ENCODE results near the gene TMED10. TPM values are rescaled to one million over a fixed set of nuclear protein-coding genes. Genes with fewer than 3 reads are reported as not detected.

Gene TMED10
- total RNA-seq, 2 donors from 2014 or later: 187 to 235 TPM

DNA sequence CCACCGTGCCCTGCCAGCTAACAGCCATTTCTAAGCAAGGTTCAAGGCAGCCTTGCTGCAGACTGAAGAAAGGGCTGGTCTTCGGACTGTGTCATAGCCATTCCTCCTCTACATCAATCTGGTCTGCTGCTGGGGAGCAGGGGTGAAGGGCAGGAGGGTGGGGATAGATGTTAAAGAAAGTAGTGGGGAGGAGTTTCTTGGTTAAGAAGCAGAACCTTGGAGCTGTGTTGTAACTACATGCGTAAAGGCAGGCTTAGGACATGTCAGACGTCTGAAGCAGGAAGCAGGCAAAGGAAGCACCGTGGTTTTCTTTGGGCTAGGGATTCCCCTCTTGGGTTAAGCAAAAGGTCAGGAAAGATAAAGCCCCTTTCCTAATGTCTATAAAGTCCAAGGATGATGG, 31.5 kb downstream of the TMED10 start:
- H3K4me3 Mint-ChIP-seq: no peak overlapping the region
- no peaks in the 10 kb centered on the region for H3K9me3 Mint-ChIP-seq
- H3K27ac Mint-ChIP-seq: no peak overlapping the region
- ATAC-seq (replicated peaks in 1 of 2): peak in 1 of 2 donors; percentile 32
- H3K4me1 Mint-ChIP-seq (ENCODE audit: low read depth): peaks cover 54% of the 10 kb centered on the region
- DNase-seq: no peak
- H3K27me3 Mint-ChIP-seq (ENCODE audit: low read depth): no peaks in the 10 kb centered on the region
- H3K36me3 Mint-ChIP-seq (ENCODE audit: insufficient read depth in 2 of 2): peaks cover 3 to 17% of the 10 kb centered on the region in 2 donors

DNA sequence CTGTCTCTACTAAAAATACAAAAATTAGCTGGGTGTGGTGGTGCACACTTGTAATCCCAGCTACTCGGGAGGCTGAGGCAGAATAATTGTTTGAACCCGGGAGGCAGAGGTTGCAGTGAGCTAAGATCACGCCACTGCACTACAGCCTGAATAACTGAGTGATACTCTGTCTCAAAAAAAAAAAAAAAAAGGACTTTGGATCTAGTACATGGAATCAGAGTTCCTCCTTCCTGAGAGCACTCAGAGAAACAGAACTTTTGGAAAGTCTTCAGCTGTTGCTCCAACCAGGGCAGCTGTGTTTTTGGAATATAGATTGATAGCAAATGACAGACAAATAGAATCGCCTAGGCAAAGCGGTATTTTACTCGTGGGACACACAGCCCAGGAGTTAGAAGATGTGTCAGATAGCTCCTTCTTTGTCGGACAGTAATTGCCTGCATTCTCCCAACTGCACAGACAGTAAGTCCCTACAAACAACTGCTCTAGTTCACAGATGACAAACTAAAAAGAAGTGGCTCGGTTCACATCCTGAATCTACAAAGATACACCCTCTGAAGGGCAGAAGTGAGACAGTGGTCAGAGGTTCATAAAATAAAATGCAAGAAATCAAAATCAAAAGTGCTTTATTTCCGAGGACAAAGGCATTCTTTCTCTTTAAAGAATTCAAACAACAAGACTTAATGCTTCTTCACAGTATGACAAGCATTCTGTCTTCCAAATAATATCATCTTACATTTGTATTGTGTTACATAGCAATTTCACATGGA, 32.5 kb downstream of the TMED10 start:
- ATAC-seq (replicated peaks in 1 of 2) (no peak), DNase-seq (no peak)
- Mint-ChIP-seq H3K4me3 (no peak overlapping the region), H3K9me3 (no peaks in the 10 kb centered on the region), H3K36me3 (ENCODE audit: insufficient read depth in 2 of 2) (peaks cover 3 to 16% of the 10 kb centered on the region in 2 donors), H3K4me1 (ENCODE audit: low read depth) (peaks cover 62% of the 10 kb centered on the region), H3K27ac (peak overlapping the region; percentile 58), H3K27me3 (ENCODE audit: low read depth) (no peaks in the 10 kb centered on the region)

DNA sequence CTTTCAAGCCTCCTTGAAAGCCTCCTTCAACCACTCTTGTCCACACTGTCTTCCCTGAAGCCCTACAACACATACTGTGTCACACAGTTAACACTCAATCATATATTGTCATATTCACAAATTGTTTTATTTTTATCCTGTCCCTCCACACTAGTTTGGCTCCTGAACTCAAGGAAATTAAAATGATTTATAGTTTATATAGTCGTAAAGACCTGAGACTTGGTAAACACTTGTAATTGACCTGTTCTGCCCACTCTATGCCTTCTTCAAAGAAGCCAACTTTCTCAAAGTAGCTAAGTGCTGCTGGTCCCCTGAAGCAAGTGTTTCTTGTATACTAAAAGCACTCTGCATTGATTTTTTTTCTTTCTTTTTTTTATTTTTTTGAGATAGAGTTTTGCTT, 33.9 kb downstream of the TMED10 start:
- Mint-ChIP-seq H3K9me3 (no peaks in the 10 kb centered on the region), H3K27me3 (ENCODE audit: low read depth) (no peaks in the 10 kb centered on the region), H3K4me3 (no peak overlapping the region), H3K27ac (peak overlapping the region; percentile 1), H3K4me1 (ENCODE audit: low read depth) (peaks cover 61% of the 10 kb centered on the region), H3K36me3 (ENCODE audit: insufficient read depth in 2 of 2) (peaks cover 3 to 19% of the 10 kb centered on the region in 2 donors)
- DNase-seq (no peak), ATAC-seq (replicated peaks in 1 of 2) (no peak)

DNA sequence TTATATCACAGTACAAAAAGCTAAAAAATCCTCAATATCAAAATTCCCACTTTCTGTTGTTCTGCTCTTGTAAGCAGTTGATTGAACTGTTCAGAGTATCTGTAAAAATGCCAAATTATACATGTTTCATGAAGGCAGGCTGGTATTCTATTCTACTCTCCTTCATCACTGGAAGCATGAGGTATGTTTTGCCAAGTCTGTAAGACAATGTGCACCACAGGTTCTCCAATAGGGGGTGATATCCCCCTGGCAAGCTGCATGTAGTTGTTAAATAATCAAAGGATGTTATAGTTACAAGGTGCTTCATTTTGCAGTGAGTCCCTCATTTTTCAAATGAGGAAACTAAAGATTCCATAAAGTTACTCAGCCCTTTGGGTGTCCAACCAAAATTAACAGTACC, 34.4 kb downstream of the TMED10 start:
- DNase-seq (peak in 1 of 2 donors; percentile 18), ATAC-seq (replicated peaks in 1 of 2) (peak; percentile 47 to 52)
- Mint-ChIP-seq H3K27ac (peak overlapping the region; percentile 59), H3K9me3 (no peaks in the 10 kb centered on the region), H3K4me1 (ENCODE audit: low read depth) (peaks cover 61% of the 10 kb centered on the region), H3K36me3 (ENCODE audit: insufficient read depth in 2 of 2) (peaks cover 3 to 19% of the 10 kb centered on the region in 2 donors), H3K4me3 (no peak overlapping the region), H3K27me3 (ENCODE audit: low read depth) (no peaks in the 10 kb centered on the region)

DNA sequence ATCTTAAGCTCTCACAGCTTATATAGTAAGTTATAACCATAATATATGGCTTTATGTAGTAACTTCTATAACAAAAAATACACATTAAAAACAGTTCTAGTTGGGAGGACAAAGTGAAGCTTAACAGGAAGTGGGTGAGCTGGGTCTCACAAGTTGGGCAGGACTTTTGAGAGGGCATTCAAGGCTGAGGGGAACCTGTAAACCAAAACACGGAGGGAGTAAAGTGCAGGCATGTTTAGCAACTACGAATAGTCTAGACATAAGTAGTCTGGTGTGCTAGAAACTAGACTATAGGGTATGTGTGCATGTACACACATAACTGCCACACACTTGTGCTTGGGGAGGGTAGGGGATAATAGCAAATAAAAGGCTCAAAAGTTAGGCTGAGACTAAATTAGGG, 35.4 kb downstream of the TMED10 start:
- Mint-ChIP-seq H3K27ac (peak overlapping the region; percentile 24), H3K4me3 (no peak overlapping the region), H3K27me3 (ENCODE audit: low read depth) (no peaks in the 10 kb centered on the region), H3K4me1 (ENCODE audit: low read depth) (peaks cover 52% of the 10 kb centered on the region), H3K9me3 (no peaks in the 10 kb centered on the region), H3K36me3 (ENCODE audit: insufficient read depth in 2 of 2) (peaks cover 1 to 10% of the 10 kb centered on the region in 2 donors)
- ATAC-seq (replicated peaks in 1 of 2): no peak
- no peak for DNase-seq

DNA sequence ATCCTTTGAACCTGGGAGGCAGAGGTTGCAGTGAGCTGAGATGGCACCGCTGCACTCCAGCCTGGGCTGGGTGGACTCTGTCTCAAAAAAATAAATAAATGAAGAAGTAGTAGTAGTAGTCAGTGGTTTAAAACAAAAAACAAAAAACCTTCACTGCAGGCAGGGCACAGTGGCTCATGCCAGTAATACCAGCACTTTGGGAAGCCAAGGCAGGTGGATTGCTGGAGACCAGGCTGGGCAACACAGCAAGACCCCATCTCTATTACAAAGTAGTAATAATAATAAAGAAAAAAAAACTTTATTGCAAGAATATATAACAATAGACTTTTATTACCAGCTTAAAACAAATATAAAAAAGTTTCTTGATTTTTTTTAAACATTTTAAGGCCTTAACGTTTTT, 35.8 kb downstream of the TMED10 start:
- ATAC-seq (replicated peaks in 1 of 2) (no peak), DNase-seq (no peak)
- Mint-ChIP-seq H3K36me3 (ENCODE audit: insufficient read depth in 2 of 2) (peaks cover under 1 to 11% of the 10 kb centered on the region in 2 donors), H3K27me3 (ENCODE audit: low read depth) (no peaks in the 10 kb centered on the region), H3K27ac (no peak overlapping the region), H3K9me3 (no peaks in the 10 kb centered on the region), H3K4me1 (ENCODE audit: low read depth) (peaks cover 50% of the 10 kb centered on the region), H3K4me3 (no peak overlapping the region)

DNA sequence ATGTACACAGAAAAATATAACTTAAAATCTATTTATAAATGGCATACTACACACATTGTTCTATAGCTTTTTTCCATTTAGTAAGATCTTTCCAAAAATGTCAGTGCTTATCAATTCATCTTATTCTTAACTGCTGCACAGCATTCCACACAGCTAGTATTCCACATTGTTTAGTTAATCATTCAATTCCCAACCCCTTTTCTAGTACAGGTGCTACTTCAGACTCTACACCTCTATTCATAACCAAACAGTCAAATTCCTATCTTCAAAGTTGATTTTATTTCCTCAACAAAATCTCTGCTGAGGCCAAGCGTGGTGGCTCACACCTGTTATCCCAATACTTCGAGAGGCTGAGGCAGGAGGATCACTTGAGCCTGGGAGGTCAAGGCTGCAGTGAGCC, 37.2 kb downstream of the TMED10 start:
- Mint-ChIP-seq H3K27ac (peak overlapping the region; percentile 7), H3K27me3 (ENCODE audit: low read depth) (no peaks in the 10 kb centered on the region), H3K36me3 (ENCODE audit: insufficient read depth in 2 of 2) (peaks cover 5 to 16% of the 10 kb centered on the region in 2 donors), H3K4me1 (ENCODE audit: low read depth) (peaks cover 37% of the 10 kb centered on the region), H3K9me3 (no peaks in the 10 kb centered on the region), H3K4me3 (peak overlapping the region in 1 of 2 donors; percentile 7)
- no peak for ATAC-seq (replicated peaks in 1 of 2)
- no peak for DNase-seq

DNA sequence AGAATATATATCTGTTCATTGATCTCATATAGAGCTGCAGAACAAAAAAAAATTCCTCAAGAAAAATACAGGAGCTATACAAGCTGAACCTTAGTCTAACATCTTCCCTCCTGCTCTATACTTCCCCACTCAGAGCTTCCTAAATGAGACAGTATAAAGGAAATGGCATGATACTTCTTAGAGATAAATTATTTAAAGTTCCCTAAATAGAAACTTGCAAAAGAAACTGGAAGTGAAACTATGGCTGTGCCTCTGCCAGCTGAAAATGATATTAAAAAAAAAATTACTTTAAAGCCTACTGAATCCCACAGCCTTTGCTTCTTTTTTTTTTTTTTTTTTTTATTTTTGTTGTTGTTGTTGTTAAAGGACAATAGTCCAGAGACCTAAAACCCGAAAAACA, 37.9 kb downstream of the TMED10 start:
- peaks cover 10 to 21% of the 10 kb centered on the region in 2 donors for H3K36me3 Mint-ChIP-seq (ENCODE audit: insufficient read depth in 2 of 2)
- H3K4me1 Mint-ChIP-seq (ENCODE audit: low read depth): peaks cover 33% of the 10 kb centered on the region
- no peak for ATAC-seq (replicated peaks in 1 of 2)
- no peaks in the 10 kb centered on the region for H3K27me3 Mint-ChIP-seq (ENCODE audit: low read depth)
- peaks cover 0 to 1% of the 10 kb centered on the region in 2 donors for H3K9me3 Mint-ChIP-seq
- no peak for DNase-seq
- H3K27ac Mint-ChIP-seq: peak overlapping the region; percentile 78
- peak overlapping the region in 1 of 2 donors; percentile 46 for H3K4me3 Mint-ChIP-seq

DNA sequence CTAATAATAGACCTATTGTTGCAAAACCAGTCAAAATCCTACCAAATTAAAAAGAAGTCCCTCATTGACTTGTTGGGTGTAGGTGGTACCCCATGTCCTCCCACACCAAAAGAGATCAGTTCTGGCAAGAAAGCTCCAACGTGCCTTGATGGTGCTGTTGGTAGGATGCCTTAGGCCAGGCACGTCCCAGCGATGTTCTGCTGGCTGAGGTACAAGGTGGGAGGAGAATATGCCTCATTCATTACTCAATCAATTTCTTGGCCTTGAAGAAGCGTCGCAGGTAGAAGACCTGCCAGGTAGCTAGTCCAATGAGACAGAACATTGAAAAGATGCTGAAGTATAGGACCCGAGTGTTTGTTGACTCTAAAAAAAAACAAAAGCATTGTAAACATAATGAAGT, 41.8 kb downstream of the TMED10 start:
- Mint-ChIP-seq H3K9me3 (peaks cover 0 to 1% of the 10 kb centered on the region in 2 donors), H3K27me3 (ENCODE audit: low read depth) (no peaks in the 10 kb centered on the region), H3K36me3 (ENCODE audit: insufficient read depth in 2 of 2) (peaks cover 16 to 21% of the 10 kb centered on the region in 2 donors), H3K4me3 (no peak overlapping the region), H3K4me1 (ENCODE audit: low read depth) (peaks cover 23% of the 10 kb centered on the region), H3K27ac (no peak overlapping the region)
- DNase-seq: no peak
- ATAC-seq (replicated peaks in 1 of 2): no peak

DNA sequence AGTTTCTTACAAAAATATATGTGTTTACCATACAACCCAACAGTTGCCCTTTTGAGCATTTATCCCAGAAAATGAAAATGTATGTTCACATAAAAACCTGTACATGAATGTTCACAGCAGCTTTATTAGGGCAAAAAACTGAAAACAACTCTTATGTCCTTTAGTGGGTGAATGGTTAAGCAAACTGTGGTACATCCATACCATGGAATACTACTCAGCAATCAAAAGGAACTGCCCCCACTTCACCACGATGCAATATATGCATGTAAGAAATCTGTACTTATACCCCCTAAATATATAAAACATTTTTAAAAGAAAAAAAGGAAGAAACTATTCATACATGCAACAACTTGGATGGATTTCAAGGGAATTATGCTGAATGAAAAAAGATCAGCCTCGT, 42.8 kb downstream of the TMED10 start:
- ATAC-seq (replicated peaks in 1 of 2): no peak

DNA sequence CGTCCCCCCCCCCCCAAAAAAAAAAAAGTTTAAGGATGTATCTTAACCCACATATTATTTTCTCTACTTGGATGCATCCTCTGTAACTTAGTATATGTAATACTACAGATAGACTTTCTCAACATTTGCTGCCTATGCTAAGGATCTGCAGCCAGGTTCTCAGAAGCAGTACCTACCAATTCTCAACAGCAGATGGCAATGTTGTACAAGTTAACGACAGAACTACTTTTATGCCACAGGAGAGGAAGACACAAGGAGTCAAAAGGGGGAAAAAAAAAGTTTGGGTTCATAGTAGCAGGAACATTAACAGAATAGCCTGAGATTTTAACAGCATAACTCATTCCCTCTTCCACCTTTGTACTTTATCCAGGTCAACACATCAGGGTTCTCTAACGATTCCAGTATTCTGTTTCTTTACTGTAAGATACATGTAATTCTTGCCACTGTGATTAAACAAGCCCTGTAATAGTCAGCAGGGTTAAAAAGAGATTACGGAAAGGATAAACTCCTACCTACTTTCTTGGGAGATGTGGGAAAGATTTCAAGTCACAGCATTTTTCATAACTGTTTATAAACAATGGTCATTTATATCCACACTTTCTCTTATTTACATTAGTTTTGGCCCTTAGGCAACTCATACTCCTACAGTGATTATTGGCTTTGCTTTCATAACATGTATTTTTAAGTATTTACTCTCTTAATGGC, 43.9 kb downstream of the TMED10 start:
- Mint-ChIP-seq H3K4me3 (no peak overlapping the region), H3K27me3 (ENCODE audit: low read depth) (no peaks in the 10 kb centered on the region), H3K36me3 (ENCODE audit: insufficient read depth in 2 of 2) (peaks cover 18 to 19% of the 10 kb centered on the region in 2 donors), H3K27ac (peak overlapping the region; percentile 54), H3K4me1 (ENCODE audit: low read depth) (peaks cover 19% of the 10 kb centered on the region), H3K9me3 (peaks cover 0 to 1% of the 10 kb centered on the region in 2 donors)
- DNase-seq: peak; percentile 48 to 67
- peak; percentile 75 to 81 for ATAC-seq (replicated peaks in 1 of 2)

More for the DNA sequence above, 42.8 kb downstream of the TMED10 start:
- Mint-ChIP-seq H3K4me1 (ENCODE audit: low read depth) (peaks cover 15% of the 10 kb centered on the region), H3K4me3 (no peak overlapping the region), H3K27ac (no peak overlapping the region), H3K9me3 (peaks cover 0 to 1% of the 10 kb centered on the region in 2 donors), H3K36me3 (ENCODE audit: insufficient read depth in 2 of 2) (peaks cover 16 to 21% of the 10 kb centered on the region in 2 donors), H3K27me3 (ENCODE audit: low read depth) (no peaks in the 10 kb centered on the region)
- no peak for DNase-seq

DNA sequence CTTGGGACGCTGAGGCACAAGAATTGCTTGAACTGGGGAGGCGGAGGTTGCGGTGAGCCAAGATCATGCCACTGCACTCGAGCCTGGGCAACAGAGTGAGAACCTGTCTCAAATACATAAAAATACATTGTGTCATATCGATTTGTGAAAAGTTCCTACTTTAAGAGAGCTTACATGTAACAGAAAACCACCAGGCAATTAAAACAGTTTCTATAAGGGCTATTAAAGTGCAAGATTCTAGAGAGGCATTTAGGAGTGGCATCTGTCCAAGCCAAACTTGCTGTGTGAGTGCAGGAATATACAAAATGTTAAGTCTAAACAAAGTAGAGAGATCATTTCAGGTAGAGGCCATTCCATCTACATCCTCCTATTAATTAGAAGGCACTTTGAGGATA, 47.8 kb downstream of the TMED10 start:
- ATAC-seq (replicated peaks in 1 of 2): no peak
- peaks cover 12 to 17% of the 10 kb centered on the region in 2 donors for H3K36me3 Mint-ChIP-seq (ENCODE audit: insufficient read depth in 2 of 2)
- H3K9me3 Mint-ChIP-seq: no peaks in the 10 kb centered on the region
- H3K4me3 Mint-ChIP-seq: peak overlapping the region; percentile 14 to 99
- H3K27ac Mint-ChIP-seq: peak overlapping the region; percentile 99
- H3K4me1 Mint-ChIP-seq (ENCODE audit: low read depth): peaks cover 52% of the 10 kb centered on the region
- no peak for DNase-seq
- no peaks in the 10 kb centered on the region for H3K27me3 Mint-ChIP-seq (ENCODE audit: low read depth)

DNA sequence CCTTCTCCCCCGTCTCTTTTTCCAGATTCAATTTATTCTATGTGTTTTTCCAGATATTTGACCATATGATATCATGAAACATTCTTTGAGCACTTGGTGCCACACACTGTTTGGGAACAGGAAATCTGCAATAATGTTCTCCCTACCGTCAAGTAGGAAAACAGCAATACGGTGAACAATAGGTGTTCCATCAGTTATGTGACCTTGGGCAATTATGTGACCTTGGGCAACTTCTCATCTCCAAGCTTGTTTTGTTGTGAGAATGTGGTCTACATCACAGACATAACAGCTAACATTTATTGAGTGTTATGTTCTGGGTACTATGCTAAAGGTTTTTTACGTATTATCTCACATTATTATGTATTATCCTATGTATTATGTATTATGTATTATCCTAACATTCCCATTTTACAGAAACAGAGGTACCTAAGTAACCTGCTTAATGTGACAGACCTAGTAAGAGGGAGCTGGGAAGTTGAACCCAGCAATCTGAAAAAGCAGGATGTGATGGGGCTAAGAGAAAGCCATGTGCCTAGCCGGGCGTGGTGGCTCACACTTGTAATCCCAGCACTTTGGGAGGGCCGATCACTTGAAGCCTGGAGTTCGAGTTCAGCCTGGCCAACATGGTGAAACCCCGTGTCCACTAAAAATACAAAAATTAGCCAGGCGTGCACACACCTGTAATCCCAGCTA, 48.4 kb downstream of the TMED10 start:
- H3K27me3 Mint-ChIP-seq (ENCODE audit: low read depth): no peaks in the 10 kb centered on the region
- peak overlapping the region; percentile 92 to 99 for H3K4me3 Mint-ChIP-seq
- no peaks in the 10 kb centered on the region for H3K9me3 Mint-ChIP-seq
- DNase-seq (no peak), ATAC-seq (replicated peaks in 1 of 2) (no peak)
- peak overlapping the region; percentile 99 for H3K27ac Mint-ChIP-seq
- H3K36me3 Mint-ChIP-seq (ENCODE audit: insufficient read depth in 2 of 2): peaks cover 7 to 14% of the 10 kb centered on the region in 2 donors
- H3K4me1 Mint-ChIP-seq (ENCODE audit: low read depth): peaks cover 53% of the 10 kb centered on the region
